HepG2 (cell line): ENCODE measurements around the gene MTREX. TPM values are rescaled to one million over a fixed set of nuclear protein-coding genes. Genes with fewer than 3 reads are reported as not detected.

Source experiments
- CBX1 ChIP-seq: IDR thresholded peaks from one replicate; pipeline ENCODE4 v1.6.1; 2016; ENCODE audit warnings: antibody characterized with exemption, low read depth
- EP300 ChIP-seq, 3 experiments: sonication (generic) in 1 of 3; formaldehyde crosslinking in 1 of 3; IDR thresholded peaks; 2 replicates each; pipeline versions ENCODE4 v1.5.1 to v1.6.1; 2011 to 2020; ENCODE audit warnings: low read depth in 2 of 3, low read length in 2 of 3, borderline replicate concordance in 1 of 3, improper control_type of control experiment in 1 of 3, mild to moderate bottlenecking in 1 of 3, missing genetic modification reagents in 1 of 3, moderate library complexity in 1 of 3
- FOXP1 ChIP-seq, 2 experiments: fragments of 450-650 bp in 1 of 2; IDR thresholded peaks; 2 replicates each; pipeline ENCODE4 v1.6.1; 2017 to 2018; ENCODE audit warnings: antibody characterized with exemption in 1 of 2
- HCFC1 ChIP-seq: fragments of 150-350 bp; IDR thresholded peaks from 2 replicates; pipeline ENCODE4 v1.6.1; 2014; ENCODE audit warnings: low read depth, low read length
- JUN ChIP-seq: sonication (generic); formaldehyde crosslinking; IDR thresholded peaks from 2 replicates; pipeline ENCODE4 v1.4.0; 2020; ENCODE audit warnings: mild to moderate bottlenecking, missing genetic modification reagents
- KLF13 ChIP-seq: sonication (generic); formaldehyde crosslinking; IDR thresholded peaks from 2 replicates; pipeline ENCODE4 v1.4.0; 2020; ENCODE audit warnings: mild to moderate bottlenecking, missing genetic modification reagents
- KLF6 ChIP-seq: IDR thresholded peaks from 2 replicates; pipeline ENCODE4 v1.8.0; 2016; ENCODE audit warnings: missing biosample characterization, missing genetic modification reagents
- NCOA2 ChIP-seq: sonication (generic); formaldehyde crosslinking; IDR thresholded peaks from 2 replicates; pipeline ENCODE4 v1.8.0; 2022; ENCODE audit warnings: inconsistent platforms
- PHF21A ChIP-seq: sonication (generic); formaldehyde crosslinking; IDR thresholded peaks from 2 replicates; pipeline ENCODE4 v1.5.0; 2020; ENCODE audit warnings: mild to moderate bottlenecking, missing genetic modification reagents
- PRMT3 ChIP-seq: sonication (generic); formaldehyde crosslinking; IDR thresholded peaks from 2 replicates; pipeline ENCODE4 v1.8.1; 2022; ENCODE audit warnings: low read depth, mild to moderate bottlenecking, moderate library complexity, missing genetic modification reagents, borderline replicate concordance
- SKI ChIP-seq: fragments of 450-650 bp; IDR thresholded peaks from one replicate; pipeline ENCODE4 v1.6.1; 2018; ENCODE audit warnings: mild to moderate bottlenecking; ENCODE audit not compliant: partially characterized antibody
- TARDBP ChIP-seq: sonication (generic); formaldehyde crosslinking; IDR thresholded peaks from 2 replicates; pipeline ENCODE4 v1.8.0; 2022; ENCODE audit warnings: mild to moderate bottlenecking, missing genetic modification reagents
- U2AF1 ChIP-seq: fragments of 200-400 bp; formaldehyde crosslinking; optimal IDR thresholded peaks from 2 replicates; pipeline ENCODE3; 2017; ENCODE audit warnings: mild to moderate bottlenecking, low read depth, low read length
- ZBTB21 ChIP-seq: sonication (generic); formaldehyde crosslinking; IDR thresholded peaks from 2 replicates; pipeline ENCODE4 v1.4.0; 2020; ENCODE audit warnings: missing genetic modification reagents
- ZNF180 ChIP-seq: sonication (generic); formaldehyde crosslinking; IDR thresholded peaks from 2 replicates; pipeline ENCODE4 v1.4.0; 2020; ENCODE audit warnings: low read depth, missing genetic modification reagents, borderline replicate concordance
- ZSCAN9 ChIP-seq: IDR thresholded peaks from 2 replicates; pipeline ENCODE4 v1.6.1; 2016; ENCODE audit warnings: borderline replicate concordance
- polyA plus RNA-seq, 8 experiments: library from polyadenylated mRNA; depleted of rRNA in 3 of 8; stranded (reverse) in 7 of 8; unstranded in 1 of 8; fragments of >200 nt; fragmentation: Illumina TruSeq in 4 of 8; extraction: Trizol in 4 of 8; gene quantifications; 2 replicates each; pipeline versions ENCODE4 v1.2.1 to v1.2.3, GENCODE V29; 2011 to 2016; ENCODE audit warnings: low read depth in 4 of 8, missing spikeins in 1 of 8, mixed read lengths in 1 of 8; ENCODE audit not compliant: insufficient read depth in 1 of 8
- total RNA-seq, 5 experiments: library from RNA; depleted of rRNA; stranded (reverse); fragments of >200 nt; fragmentation: Illumina TruSeq; extraction: Trizol; gene quantifications; 2 replicates each; pipeline ENCODE4 v1.2.3, GENCODE V29; 2016; ENCODE audit warnings: low read depth in 1 of 5
- TF ChIP-seq, protein P1 (sequence below): sonication (generic); formaldehyde crosslinking; IDR thresholded peaks from 2 replicates; pipeline ENCODE4 v1.9.0; 2021; ENCODE audit warnings: missing genetic modification reagents, borderline replicate concordance
- TF ChIP-seq, protein P2 (sequence below): sonication (generic); formaldehyde crosslinking; IDR thresholded peaks from 2 replicates; pipeline ENCODE4 v1.4.0; 2020; ENCODE audit warnings: missing genetic modification reagents
- TF ChIP-seq, protein P3 (sequence below): sonication (generic); formaldehyde crosslinking; IDR thresholded peaks from 2 replicates; pipeline ENCODE4 v1.9.0; 2021; ENCODE audit warnings: missing genetic modification reagents, borderline replicate concordance
- TF ChIP-seq, protein P4 (sequence below): sonication (generic); formaldehyde crosslinking; IDR thresholded peaks from 2 replicates; pipeline ENCODE4 v1.4.0; 2020; ENCODE audit warnings: missing genetic modification reagents, mild to moderate bottlenecking, borderline replicate concordance

The MTREX gene
- total and polyA plus RNA-seq, 2 of the 13 experiments (the other 11 are each of a cell fraction or from before 2014, with no cell fraction given), result 16.4 to 91.5 TPM

DNA sequence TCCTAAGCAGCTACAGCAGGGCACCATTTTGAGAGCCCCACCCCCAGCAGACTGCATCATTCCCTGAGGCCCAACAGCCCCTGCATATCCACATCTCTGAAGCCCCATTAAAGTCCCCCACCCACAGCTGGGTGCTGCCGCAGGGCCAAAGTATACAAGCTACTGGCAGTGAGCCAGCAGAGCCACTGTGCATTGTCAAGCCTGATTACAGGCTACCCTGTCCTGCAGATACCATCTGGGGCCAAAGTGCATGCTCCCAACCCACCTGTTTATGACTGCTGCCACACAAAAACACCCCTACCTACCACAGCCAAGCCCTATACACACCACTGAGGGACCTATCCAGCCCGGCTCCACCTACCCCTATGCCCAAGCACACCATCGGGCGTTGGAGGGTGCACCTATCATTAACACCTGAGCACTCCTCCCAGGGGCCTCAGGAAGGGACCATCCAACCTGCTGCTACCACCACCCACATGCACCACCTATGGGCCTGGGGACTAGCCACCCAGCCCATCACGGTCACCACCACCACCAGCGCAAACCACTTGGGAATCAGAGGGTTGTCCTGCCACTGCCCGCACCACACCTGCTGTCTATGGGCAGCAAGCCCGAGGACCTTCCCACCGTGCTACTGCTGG, 121.9 kb downstream of the MTREX start (continued):
- TF ChIP-seq, protein P1, sequence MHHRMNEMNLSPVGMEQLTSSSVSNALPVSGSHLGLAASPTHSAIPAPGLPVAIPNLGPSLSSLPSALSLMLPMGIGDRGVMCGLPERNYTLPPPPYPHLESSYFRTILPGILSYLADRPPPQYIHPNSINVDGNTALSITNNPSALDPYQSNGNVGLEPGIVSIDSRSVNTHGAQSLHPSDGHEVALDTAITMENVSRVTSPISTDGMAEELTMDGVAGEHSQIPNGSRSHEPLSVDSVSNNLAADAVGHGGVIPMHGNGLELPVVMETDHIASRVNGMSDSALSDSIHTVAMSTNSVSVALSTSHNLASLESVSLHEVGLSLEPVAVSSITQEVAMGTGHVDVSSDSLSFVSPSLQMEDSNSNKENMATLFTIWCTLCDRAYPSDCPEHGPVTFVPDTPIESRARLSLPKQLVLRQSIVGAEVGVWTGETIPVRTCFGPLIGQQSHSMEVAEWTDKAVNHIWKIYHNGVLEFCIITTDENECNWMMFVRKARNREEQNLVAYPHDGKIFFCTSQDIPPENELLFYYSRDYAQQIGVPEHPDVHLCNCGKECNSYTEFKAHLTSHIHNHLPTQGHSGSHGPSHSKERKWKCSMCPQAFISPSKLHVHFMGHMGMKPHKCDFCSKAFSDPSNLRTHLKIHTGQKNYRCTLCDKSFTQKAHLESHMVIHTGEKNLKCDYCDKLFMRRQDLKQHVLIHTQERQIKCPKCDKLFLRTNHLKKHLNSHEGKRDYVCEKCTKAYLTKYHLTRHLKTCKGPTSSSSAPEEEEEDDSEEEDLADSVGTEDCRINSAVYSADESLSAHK, result no peak
- no peak for TF ChIP-seq U2AF1
- TF ChIP-seq PHF21A (CRISPR knock-in tag), result no peak
- no peak for TF ChIP-seq FOXP1 (IDR thresholded peaks at IDR 0.05)
- no peak; the same call in 1 of the 2 replicates for TF ChIP-seq FOXP1 (CRISPR knock-in tag; IDR thresholded peaks at IDR 0.05)
- TF ChIP-seq NCOA2 (CRISPR knock-in tag), result peak; percentile 59; the same call in 1 of the 2 replicates
- TF ChIP-seq TARDBP (CRISPR knock-in tag), result peak; percentile 59; the same call in 1 of the 2 replicates
- TF ChIP-seq SKI, result no peak
- no peak for TF ChIP-seq HCFC1
- TF ChIP-seq ZNF180 (CRISPR knock-in tag), result no peak
- TF ChIP-seq, protein P2, sequence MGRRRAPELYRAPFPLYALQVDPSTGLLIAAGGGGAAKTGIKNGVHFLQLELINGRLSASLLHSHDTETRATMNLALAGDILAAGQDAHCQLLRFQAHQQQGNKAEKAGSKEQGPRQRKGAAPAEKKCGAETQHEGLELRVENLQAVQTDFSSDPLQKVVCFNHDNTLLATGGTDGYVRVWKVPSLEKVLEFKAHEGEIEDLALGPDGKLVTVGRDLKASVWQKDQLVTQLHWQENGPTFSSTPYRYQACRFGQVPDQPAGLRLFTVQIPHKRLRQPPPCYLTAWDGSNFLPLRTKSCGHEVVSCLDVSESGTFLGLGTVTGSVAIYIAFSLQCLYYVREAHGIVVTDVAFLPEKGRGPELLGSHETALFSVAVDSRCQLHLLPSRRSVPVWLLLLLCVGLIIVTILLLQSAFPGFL, result no peak
- TF ChIP-seq EP300 (IDR thresholded peaks at IDR 0.05; ENCODE audit: low read depth in 2 of 2, low read length in 2 of 2), result peak in 1 of 2 experiments; percentile 25; a peak in 1 of 4 replicates
- TF ChIP-seq EP300 (CRISPR knock-in tag; IDR thresholded peaks at IDR 0.05; ENCODE audit: borderline replicate concordance), result no peak
- TF ChIP-seq, protein P3, sequence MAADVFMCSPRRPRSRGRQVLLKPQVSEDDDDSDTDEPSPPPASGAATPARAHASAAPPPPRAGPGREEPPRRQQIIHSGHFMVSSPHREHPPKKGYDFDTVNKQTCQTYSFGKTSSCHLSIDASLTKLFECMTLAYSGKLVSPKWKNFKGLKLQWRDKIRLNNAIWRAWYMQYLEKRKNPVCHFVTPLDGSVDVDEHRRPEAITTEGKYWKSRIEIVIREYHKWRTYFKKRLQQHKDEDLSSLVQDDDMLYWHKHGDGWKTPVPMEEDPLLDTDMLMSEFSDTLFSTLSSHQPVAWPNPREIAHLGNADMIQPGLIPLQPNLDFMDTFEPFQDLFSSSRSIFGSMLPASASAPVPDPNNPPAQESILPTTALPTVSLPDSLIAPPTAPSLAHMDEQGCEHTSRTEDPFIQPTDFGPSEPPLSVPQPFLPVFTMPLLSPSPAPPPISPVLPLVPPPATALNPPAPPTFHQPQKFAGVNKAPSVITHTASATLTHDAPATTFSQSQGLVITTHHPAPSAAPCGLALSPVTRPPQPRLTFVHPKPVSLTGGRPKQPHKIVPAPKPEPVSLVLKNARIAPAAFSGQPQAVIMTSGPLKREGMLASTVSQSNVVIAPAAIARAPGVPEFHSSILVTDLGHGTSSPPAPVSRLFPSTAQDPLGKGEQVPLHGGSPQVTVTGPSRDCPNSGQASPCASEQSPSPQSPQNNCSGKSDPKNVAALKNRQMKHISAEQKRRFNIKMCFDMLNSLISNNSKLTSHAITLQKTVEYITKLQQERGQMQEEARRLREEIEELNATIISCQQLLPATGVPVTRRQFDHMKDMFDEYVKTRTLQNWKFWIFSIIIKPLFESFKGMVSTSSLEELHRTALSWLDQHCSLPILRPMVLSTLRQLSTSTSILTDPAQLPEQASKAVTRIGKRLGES (CRISPR knock-in tag), result no peak
- no peak for TF ChIP-seq ZSCAN9
- TF ChIP-seq KLF13 (CRISPR knock-in tag), result no peak
- TF ChIP-seq, protein P4, sequence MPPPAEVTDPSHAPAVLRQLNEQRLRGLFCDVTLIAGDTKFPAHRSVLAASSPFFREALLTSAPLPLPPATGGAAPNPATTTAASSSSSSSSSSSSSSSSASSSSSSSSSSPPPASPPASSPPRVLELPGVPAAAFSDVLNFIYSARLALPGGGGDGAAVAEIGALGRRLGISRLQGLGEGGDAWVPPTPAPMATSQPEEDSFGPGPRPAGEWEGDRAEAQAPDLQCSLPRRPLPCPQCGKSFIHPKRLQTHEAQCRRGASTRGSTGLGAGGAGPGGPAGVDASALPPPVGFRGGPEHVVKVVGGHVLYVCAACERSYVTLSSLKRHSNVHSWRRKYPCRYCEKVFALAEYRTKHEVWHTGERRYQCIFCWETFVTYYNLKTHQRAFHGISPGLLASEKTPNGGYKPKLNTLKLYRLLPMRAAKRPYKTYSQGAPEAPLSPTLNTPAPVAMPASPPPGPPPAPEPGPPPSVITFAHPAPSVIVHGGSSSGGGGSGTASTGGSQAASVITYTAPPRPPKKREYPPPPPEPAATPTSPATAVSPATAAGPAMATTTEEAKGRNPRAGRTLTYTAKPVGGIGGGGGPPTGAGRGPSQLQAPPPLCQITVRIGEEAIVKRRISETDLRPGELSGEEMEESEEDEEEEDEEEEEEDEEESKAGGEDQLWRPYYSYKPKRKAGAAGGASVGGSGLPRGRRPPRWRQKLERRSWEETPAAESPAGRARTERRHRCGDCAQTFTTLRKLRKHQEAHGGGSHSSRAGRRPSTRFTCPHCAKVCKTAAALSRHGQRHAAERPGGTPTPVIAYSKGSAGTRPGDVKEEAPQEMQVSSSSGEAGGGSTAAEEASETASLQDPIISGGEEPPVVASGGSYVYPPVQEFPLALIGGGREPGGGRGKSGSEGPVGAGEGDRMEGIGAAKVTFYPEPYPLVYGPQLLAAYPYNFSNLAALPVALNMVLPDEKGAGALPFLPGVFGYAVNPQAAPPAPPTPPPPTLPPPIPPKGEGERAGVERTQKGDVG (CRISPR knock-in tag), result no peak
- TF ChIP-seq KLF6, result no peak
- TF ChIP-seq PRMT3 (CRISPR knock-in tag), result no peak
- TF ChIP-seq ZBTB21, result no peak
- 0 out of 2 replicates have a peak, but pooled peaks have one; percentile 35 for TF ChIP-seq JUN (CRISPR knock-in tag)
- no peak for TF ChIP-seq CBX1
